ENCODE results near the gene ZNF316.

ZNF316 gene

GRCh38 chr7:6613706-6614105, 23.4 kb upstream of the ZNF316 start:
- DNase-seq (ENCODE audit: low spot score): no peak
- in situ Hi-C loops (cut with MboI; ENCODE audit: low pct_unique_long_range_greater_than_20kb, low sequenced_read_pairs, unreplicated experiment): no loop called here
- TF ChIP-seq CTCF (IDR thresholded peaks at IDR 0.05; ENCODE audit: extremely low read depth, insufficient read depth, missing control alignments): no peak

GRCh38 chr7:6614953-6615722, 22.0 kb upstream of the ZNF316 start, which contains the start of gene ZNF853:
TSS of gene ZNF853 (plus strand) at chr7:6615610. CDS start at chr7:6616175, 565 bp downstream.
- TF ChIP-seq CTCF (IDR thresholded peaks at IDR 0.05; ENCODE audit: extremely low read depth, insufficient read depth, missing control alignments): no peak
- in situ Hi-C loops (cut with MboI; ENCODE audit: low pct_unique_long_range_greater_than_20kb, low sequenced_read_pairs, unreplicated experiment): no loop called here
- DNase-seq (ENCODE audit: low spot score): no peak

GRCh38 chr7:6615723-6616555, 21.2 kb upstream of the ZNF316 start:
- no peak for TF ChIP-seq CTCF (IDR thresholded peaks at IDR 0.05; ENCODE audit: extremely low read depth, insufficient read depth, missing control alignments)
- DNase-seq (ENCODE audit: low spot score): no peak
- in situ Hi-C loops (cut with MboI; ENCODE audit: low pct_unique_long_range_greater_than_20kb, low sequenced_read_pairs, unreplicated experiment): no loop called here

GRCh38 chr7:6616854-6617643, 20.1 kb upstream of the ZNF316 start:
- DNase-seq (ENCODE audit: low spot score): no peak
- in situ Hi-C loops (cut with MboI; ENCODE audit: low pct_unique_long_range_greater_than_20kb, low sequenced_read_pairs, unreplicated experiment): no loop called here
- no peak for TF ChIP-seq CTCF (IDR thresholded peaks at IDR 0.05; ENCODE audit: extremely low read depth, insufficient read depth, missing control alignments)

- in situ Hi-C loops (cut with MboI; ENCODE audit: low pct_unique_long_range_greater_than_20kb, low sequenced_read_pairs, unreplicated experiment): no loop called here
- no peak for DNase-seq (ENCODE audit: low spot score)
- no peak for TF ChIP-seq CTCF (IDR thresholded peaks at IDR 0.05; ENCODE audit: extremely low read depth, insufficient read depth, missing control alignments)
Measured at GRCh38 chr7:6618621-6619020, 18.5 kb upstream of the ZNF316 start.

- DNase-seq (ENCODE audit: low spot score): no peak
- in situ Hi-C loops (cut with MboI; ENCODE audit: low pct_unique_long_range_greater_than_20kb, low sequenced_read_pairs, unreplicated experiment): no loop called here
- no peak for TF ChIP-seq CTCF (IDR thresholded peaks at IDR 0.05; ENCODE audit: extremely low read depth, insufficient read depth, missing control alignments)
Measured at GRCh38 chr7:6619961-6620360, 17.2 kb upstream of the ZNF316 start.

All from GM13977 (cell line).